Parathyroid adenoma (tissue), 2 donors: Measurements from ENCODE around the gene STON1.
"Not testable (repeated sequence)": the region's sequence is repeated elsewhere in the genome, so short reads cannot be mapped to it uniquely, and the experiment has no call there.

Experiments used
- H2AFZ ChIP-seq: fragments of 300-600 bp; sonication (generic); one replicate; pipeline ENCODE4 v1.7.0; 2017; ENCODE audit warnings: antibody characterized with exemption, mild to moderate bottlenecking
- H3K27ac ChIP-seq: fragments of 300-600 bp; sonication (generic); one replicate; pipeline ENCODE4 v1.7.0; 2017
- H3K27me3 ChIP-seq: fragments of 300-600 bp; sonication (generic); one replicate; pipeline ENCODE4 v1.7.0; 2017; ENCODE audit warnings: low read length; ENCODE audit not compliant: control insufficient read depth, insufficient read depth
- H3K36me3 ChIP-seq: fragments of 300-600 bp; sonication (generic); one replicate; pipeline ENCODE4 v1.7.0; 2017; ENCODE audit warnings: low read length; ENCODE audit not compliant: control insufficient read depth, insufficient read depth
- H3K4me1 ChIP-seq: fragments of 300-600 bp; sonication (generic); one replicate; pipeline ENCODE4 v1.7.0; 2017; ENCODE audit warnings: control low read depth
- H3K4me2 ChIP-seq: fragments of 300-600 bp; sonication (generic); one replicate; pipeline ENCODE4 v1.7.0; 2017; ENCODE audit warnings: low read length
- H3K4me3 ChIP-seq: fragments of 300-600 bp; sonication (generic); one replicate; pipeline ENCODE4 v1.7.0; 2017; ENCODE audit warnings: low read depth, low read length
- H3K79me2 ChIP-seq: fragments of 300-600 bp; sonication (generic); one replicate; pipeline ENCODE4 v1.7.0; 2017; ENCODE audit warnings: control low read depth
- H3K9ac ChIP-seq: fragments of 300-600 bp; sonication (generic); one replicate; pipeline ENCODE4 v1.7.0; 2017; ENCODE audit warnings: mild to moderate bottlenecking
- H3K9me3 ChIP-seq: fragments of 300-600 bp; sonication (generic); one replicate; pipeline ENCODE4 v1.7.0; 2017; ENCODE audit warnings: low read length; ENCODE audit not compliant: control insufficient read depth
- TF ChIP-seq, protein P1 (sequence below): fragments of 300-600 bp; sonication (generic); IDR thresholded peaks from one replicate; pipeline ENCODE4 v1.7.0; 2017; ENCODE audit warnings: antibody characterized with exemption, mild to moderate bottlenecking
- donor health status: primary hyperparathyroidism.

The STON1 gene

GRCh38 chr2:48549972-48550371, 20.0 kb downstream of the STON1 start:
- no peaks in the 10 kb centered on the region for H3K27me3 ChIP-seq
- H3K9ac ChIP-seq = no peak overlapping the region
- H3K79me2 ChIP-seq = peaks cover 2% of the 10 kb centered on the region
- H3K36me3 ChIP-seq = no peaks in the 10 kb centered on the region
- TF ChIP-seq, protein P1, sequence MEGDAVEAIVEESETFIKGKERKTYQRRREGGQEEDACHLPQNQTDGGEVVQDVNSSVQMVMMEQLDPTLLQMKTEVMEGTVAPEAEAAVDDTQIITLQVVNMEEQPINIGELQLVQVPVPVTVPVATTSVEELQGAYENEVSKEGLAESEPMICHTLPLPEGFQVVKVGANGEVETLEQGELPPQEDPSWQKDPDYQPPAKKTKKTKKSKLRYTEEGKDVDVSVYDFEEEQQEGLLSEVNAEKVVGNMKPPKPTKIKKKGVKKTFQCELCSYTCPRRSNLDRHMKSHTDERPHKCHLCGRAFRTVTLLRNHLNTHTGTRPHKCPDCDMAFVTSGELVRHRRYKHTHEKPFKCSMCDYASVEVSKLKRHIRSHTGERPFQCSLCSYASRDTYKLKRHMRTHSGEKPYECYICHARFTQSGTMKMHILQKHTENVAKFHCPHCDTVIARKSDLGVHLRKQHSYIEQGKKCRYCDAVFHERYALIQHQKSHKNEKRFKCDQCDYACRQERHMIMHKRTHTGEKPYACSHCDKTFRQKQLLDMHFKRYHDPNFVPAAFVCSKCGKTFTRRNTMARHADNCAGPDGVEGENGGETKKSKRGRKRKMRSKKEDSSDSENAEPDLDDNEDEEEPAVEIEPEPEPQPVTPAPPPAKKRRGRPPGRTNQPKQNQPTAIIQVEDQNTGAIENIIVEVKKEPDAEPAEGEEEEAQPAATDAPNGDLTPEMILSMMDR = no peak
- peaks cover 40% of the 10 kb centered on the region for H3K4me1 ChIP-seq
- H3K27ac ChIP-seq = no peak overlapping the region
- no peak overlapping the region for H3K4me2 ChIP-seq
- no peak overlapping the region for H3K4me3 ChIP-seq
- no peaks in the 10 kb centered on the region for H3K9me3 ChIP-seq
- H2AFZ ChIP-seq = no peak overlapping the region

GRCh38 chr2:48551548-48551947, 21.6 kb downstream of the STON1 start:
- H3K4me2 ChIP-seq = no peak overlapping the region
- H3K79me2 ChIP-seq = peaks cover 2% of the 10 kb centered on the region
- no peak overlapping the region for H3K9ac ChIP-seq
- peaks cover 29% of the 10 kb centered on the region for H3K4me1 ChIP-seq
- TF ChIP-seq, protein P1 = no peak
- peak overlapping the region; percentile 85 for H3K27ac ChIP-seq
- H3K9me3 ChIP-seq = no peaks in the 10 kb centered on the region
- no peak overlapping the region for H2AFZ ChIP-seq
- no peaks in the 10 kb centered on the region for H3K27me3 ChIP-seq
- no peak overlapping the region for H3K4me3 ChIP-seq
- no peaks in the 10 kb centered on the region for H3K36me3 ChIP-seq

GRCh38 chr2:48555071-48555470, 25.1 kb downstream of the STON1 start:
- H3K4me2 ChIP-seq, H3K27me3 ChIP-seq, H3K4me3 ChIP-seq, H3K9me3 ChIP-seq, H3K36me3 ChIP-seq, H3K9ac ChIP-seq, H3K79me2 ChIP-seq, H3K27ac ChIP-seq, H2AFZ ChIP-seq: not testable (repeated sequence)
- peaks cover 29% of the 10 kb centered on the region for H3K4me1 ChIP-seq

DNA sequence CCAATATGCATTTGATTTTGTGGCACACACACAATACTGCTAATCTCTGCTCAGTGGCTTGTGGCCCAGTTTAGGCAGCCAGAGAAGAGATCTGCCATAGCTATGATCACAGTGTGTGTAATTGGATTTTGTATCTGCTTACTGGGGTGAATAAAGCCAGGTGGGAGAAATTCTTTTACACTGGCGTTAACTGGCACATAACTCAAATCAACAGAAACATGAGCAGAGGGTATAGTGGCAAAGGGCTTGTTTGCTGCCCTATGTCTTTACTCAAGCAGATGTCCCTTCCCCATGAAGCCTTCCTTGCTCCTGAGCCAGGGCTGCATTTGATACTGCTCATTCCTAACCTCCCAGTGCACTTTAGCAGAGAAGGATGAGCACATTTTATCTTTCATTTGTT, 28.5 kb downstream of the STON1 start:
- H3K4me2 ChIP-seq = no peak overlapping the region
- TF ChIP-seq, protein P1 = no peak
- no peak overlapping the region for H3K9ac ChIP-seq
- H2AFZ ChIP-seq = no peak overlapping the region
- no peaks in the 10 kb centered on the region for H3K27me3 ChIP-seq
- no peaks in the 10 kb centered on the region for H3K36me3 ChIP-seq
- peaks cover 2% of the 10 kb centered on the region for H3K79me2 ChIP-seq
- peak overlapping the region; percentile 18 for H3K27ac ChIP-seq
- no peaks in the 10 kb centered on the region for H3K9me3 ChIP-seq
- H3K4me3 ChIP-seq = no peak overlapping the region
- peaks cover 26% of the 10 kb centered on the region for H3K4me1 ChIP-seq

DNA sequence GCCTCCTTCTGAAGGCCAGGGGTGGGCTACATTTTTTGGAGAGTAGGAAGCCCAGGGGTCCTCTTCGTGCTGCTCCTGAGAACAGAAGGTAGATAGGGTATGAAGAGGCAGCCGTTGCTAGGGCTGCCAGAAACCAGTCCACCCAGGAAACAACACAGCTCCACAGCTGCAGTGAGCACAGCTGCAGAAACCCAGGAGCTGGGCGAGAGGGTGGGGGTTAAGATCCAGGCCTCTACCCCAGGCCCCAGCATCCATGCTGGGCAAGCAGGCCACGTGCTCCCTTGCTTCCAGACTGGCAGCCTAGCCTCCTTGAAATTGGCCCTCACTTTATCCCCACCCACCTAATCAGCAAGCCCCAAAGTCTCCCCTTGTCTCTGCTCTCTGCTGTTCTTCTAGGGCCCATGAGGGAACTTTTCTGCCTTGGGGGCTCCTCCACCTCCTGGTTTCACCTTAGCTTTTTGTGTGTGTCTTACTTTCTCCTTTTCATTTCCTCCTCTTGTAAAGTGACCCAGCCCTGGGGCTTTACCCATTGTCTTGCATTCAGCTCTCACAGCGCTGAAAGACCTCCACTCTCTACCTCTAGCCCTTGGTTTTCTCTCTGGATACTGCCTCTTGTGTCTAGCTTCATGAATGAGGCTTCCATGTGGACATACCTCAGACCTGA, 30.7 kb downstream of the STON1 start:
- peak overlapping the region; percentile 42 for H3K27ac ChIP-seq
- no peak overlapping the region for H3K4me3 ChIP-seq
- peak overlapping the region; percentile 70 for H2AFZ ChIP-seq
- TF ChIP-seq, protein P1 = no peak
- no peak overlapping the region for H3K4me2 ChIP-seq
- H3K27me3 ChIP-seq = no peaks in the 10 kb centered on the region
- no peaks in the 10 kb centered on the region for H3K36me3 ChIP-seq
- H3K79me2 ChIP-seq = no peaks in the 10 kb centered on the region
- no peak overlapping the region for H3K9ac ChIP-seq
- H3K9me3 ChIP-seq = no peaks in the 10 kb centered on the region
- peaks cover 26% of the 10 kb centered on the region for H3K4me1 ChIP-seq
